Cortex of kidney (tissue), 1 donor: ENCODE data around the gene DICER1.
"Not testable (repeated sequence)": the region's sequence is repeated elsewhere in the genome, so short reads cannot be mapped to it uniquely, and the experiment has no call there.

Source experiments
- DNase-seq: peaks from one replicate; lab custom pipeline; 2025; lab: John Stamatoyannopoulos, UW

DICER1 gene

GRCh38 chr14:95185767-95186392 lies 28.6 kb upstream of the DICER1 start:
- no peak for DNase-seq

GRCh38 chr14:95185033-95185766 lies 27.9 kb upstream of the DICER1 start:
- no peak for DNase-seq

- no peak for DNase-seq
Observed at GRCh38 chr14:95184413-95184790, 27.1 kb upstream of the DICER1 start.

- DNase-seq, result no peak
Observed at GRCh38 chr14:95183532-95184412, 26.4 kb upstream of the DICER1 start.

GRCh38 chr14:95183082-95183481 lies 25.8 kb upstream of the DICER1 start:
- DNase-seq, result no peak

GRCh38 chr14:95182379-95182778 lies 25.1 kb upstream of the DICER1 start:
- DNase-seq, result no peak

GRCh38 chr14:95180966-95181741 lies 23.8 kb upstream of the DICER1 start:
- DNase-seq, result no peak

GRCh38 chr14:95175670-95176069 lies 18.3 kb upstream of the DICER1 start:
- not testable (repeated sequence) for DNase-seq

GRCh38 chr14:95174184-95174792 lies 17.0 kb upstream of the DICER1 start:
- no peak for DNase-seq

GRCh38 chr14:95173518-95173917 lies 16.2 kb upstream of the DICER1 start:
- DNase-seq, result no peak

- no peak for DNase-seq
Observed at GRCh38 chr14:95167177-95167576, 9.8 kb upstream of the DICER1 start.

GRCh38 chr14:95165517-95165916 lies 8.2 kb upstream of the DICER1 start:
- DNase-seq, result no peak

GRCh38 chr14:95164506-95164905 lies 7.2 kb upstream of the DICER1 start:
- no peak for DNase-seq

GRCh38 chr14:95163666-95164065 lies 6.3 kb upstream of the DICER1 start:
- no peak for DNase-seq

- no peak for DNase-seq
Observed at GRCh38 chr14:95163132-95163531, 5.8 kb upstream of the DICER1 start.

- no peak for DNase-seq
Observed at GRCh38 chr14:95162641-95163040, 5.3 kb upstream of the DICER1 start.

GRCh38 chr14:95157048-95157326 lies 342 bp downstream of the DICER1 start:
- no peak for DNase-seq

GRCh38 chr14:95156161-95157047 lies 925 bp downstream of the DICER1 start:
- DNase-seq, result no peak

GRCh38 chr14:95155045-95155444 lies 2.3 kb downstream of the DICER1 start:
- no peak for DNase-seq

GRCh38 chr14:95153866-95154265 lies 3.5 kb downstream of the DICER1 start:
- DNase-seq, result no peak

- DNase-seq, result no peak
Observed at GRCh38 chr14:95151561-95151960, 5.8 kb downstream of the DICER1 start.
